Measurements from ENCODE around the gene NKG7.
"Not testable (repeated sequence)": the region's sequence is repeated elsewhere in the genome, so short reads cannot be mapped to it uniquely, and the experiment has no call there.

NKG7 gene

DNA sequence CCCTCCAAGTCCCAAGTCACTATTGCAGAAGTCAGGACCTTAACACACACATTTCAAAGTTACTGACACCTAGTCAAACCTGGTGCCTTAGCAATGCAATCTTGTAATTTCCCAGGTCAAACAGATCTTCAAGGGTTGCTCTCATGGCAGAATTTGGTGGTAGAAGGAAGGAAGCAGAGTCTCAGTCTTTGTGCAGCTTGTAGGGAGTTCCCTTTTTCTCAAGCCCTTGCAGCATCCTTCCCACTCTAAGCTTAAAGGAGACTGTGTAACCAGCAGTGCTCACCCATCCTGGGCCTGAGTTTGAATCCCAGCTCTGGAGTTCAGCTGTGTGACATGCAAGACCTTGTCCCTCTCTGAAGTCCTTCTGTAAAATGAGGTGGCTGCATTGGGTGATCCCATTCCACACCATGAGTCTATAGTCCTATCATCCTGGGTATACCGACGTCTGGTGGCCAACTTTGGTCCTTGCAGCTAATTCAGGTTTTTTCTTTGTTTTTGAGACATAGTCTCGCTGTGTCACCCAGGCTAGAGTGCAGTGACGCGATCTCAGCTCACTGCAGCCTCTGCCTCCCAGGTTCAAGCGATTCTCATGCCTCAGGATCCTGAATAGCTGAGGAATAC, 35.2 kb upstream of the NKG7 start:
- H3K27ac ChIP-seq (ENCODE audit: low read depth, low read length): no peak overlapping the region
- H3K36me3 ChIP-seq (ENCODE audit: control insufficient read depth, insufficient read depth, low read length): peaks cover 6% of the 10 kb centered on the region
- no peaks in the 10 kb centered on the region for H3K27me3 ChIP-seq (ENCODE audit: control insufficient read depth, insufficient read depth, low read length)
- H3K9me3 ChIP-seq (ENCODE audit: control insufficient read depth, insufficient read depth, low read depth, low read length): peaks cover 20% of the 10 kb centered on the region
- H3K4me1 ChIP-seq (ENCODE audit: control insufficient read depth, insufficient read depth, low read length): peaks cover 19% of the 10 kb centered on the region
- no peak overlapping the region for H3K4me3 ChIP-seq (ENCODE audit: low read depth, low read length)
- H3K9ac ChIP-seq (ENCODE audit: low read length): no peak overlapping the region

DNA sequence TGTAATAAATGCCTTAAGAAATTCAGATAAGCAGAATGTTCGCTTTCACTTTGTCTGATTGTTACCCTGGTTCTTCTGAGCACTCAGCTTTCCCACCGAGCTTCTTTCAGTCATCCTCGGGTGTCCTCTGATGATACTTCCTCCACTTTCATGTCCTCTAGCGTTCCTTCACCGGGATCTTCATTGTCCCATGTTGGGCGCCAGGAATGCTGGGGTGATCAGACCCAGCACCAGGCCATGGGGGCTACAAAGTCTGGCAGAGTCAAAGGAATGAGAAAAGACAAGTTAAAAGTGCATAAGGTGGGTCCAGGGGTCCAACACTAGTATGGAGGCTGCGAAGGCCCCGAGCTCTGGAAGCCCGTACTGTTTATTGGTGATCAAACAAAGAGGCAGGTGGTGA, 29.7 kb upstream of the NKG7 start:
- peaks cover 37% of the 10 kb centered on the region for H3K9me3 ChIP-seq (ENCODE audit: control insufficient read depth, insufficient read depth, low read depth, low read length)
- H3K4me3 ChIP-seq (ENCODE audit: low read depth, low read length): no peak overlapping the region
- no peaks in the 10 kb centered on the region for H3K4me1 ChIP-seq (ENCODE audit: control insufficient read depth, insufficient read depth, low read length)
- no peak overlapping the region for H3K9ac ChIP-seq (ENCODE audit: low read length)
- peaks cover 6% of the 10 kb centered on the region for H3K36me3 ChIP-seq (ENCODE audit: control insufficient read depth, insufficient read depth, low read length)
- no peak overlapping the region for H3K27ac ChIP-seq (ENCODE audit: low read depth, low read length)
- no peaks in the 10 kb centered on the region for H3K27me3 ChIP-seq (ENCODE audit: control insufficient read depth, insufficient read depth, low read length)

DNA sequence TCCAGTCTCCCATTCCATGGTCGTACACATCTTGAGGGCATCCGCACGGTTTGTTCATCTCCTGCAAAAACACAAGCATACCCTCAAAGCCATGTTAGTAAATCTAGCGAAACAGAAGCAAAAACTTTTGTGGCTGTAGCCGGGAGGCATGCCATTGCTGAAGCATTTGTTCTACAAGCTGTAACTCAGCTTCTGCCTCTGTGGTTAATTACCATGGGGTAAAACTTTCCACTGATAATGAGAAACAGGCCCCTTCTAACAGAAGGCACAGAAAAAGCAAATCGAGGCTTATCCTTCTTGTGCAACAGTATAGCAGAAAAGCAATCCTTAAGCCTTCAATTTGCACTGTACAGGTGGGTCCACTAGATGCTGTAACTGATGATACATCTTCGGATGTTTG, 27.5 kb upstream of the NKG7 start:
- H3K27ac ChIP-seq (ENCODE audit: low read depth, low read length); H3K9ac ChIP-seq (ENCODE audit: low read length); H3K27me3 ChIP-seq (ENCODE audit: control insufficient read depth, insufficient read depth, low read length); H3K4me3 ChIP-seq (ENCODE audit: low read depth, low read length); H3K36me3 ChIP-seq (ENCODE audit: control insufficient read depth, insufficient read depth, low read length); H3K4me1 ChIP-seq (ENCODE audit: control insufficient read depth, insufficient read depth, low read length): not testable (repeated sequence)
- H3K9me3 ChIP-seq (ENCODE audit: control insufficient read depth, insufficient read depth, low read depth, low read length): peaks cover 29% of the 10 kb centered on the region

DNA sequence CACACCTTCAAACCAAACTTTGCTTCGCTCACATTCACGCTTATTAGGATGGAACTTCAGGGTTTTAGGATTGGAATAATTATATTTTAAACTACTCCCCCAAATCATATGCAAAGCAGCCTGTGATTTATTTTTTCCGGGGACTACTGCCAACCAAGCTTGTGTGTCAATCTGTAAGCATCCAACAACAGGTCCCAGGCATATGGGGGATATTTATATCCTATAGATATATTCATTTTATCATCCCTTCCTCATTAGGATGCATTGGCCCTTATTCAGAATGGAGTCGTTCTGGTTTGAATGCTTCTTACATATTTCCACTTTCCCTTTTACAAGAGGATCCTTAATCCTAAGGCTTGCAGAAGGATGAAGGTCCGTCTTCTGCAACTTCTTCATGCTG, 26.8 kb upstream of the NKG7 start:
- peaks cover 6% of the 10 kb centered on the region for H3K36me3 ChIP-seq (ENCODE audit: control insufficient read depth, insufficient read depth, low read length)
- no peak overlapping the region for H3K27ac ChIP-seq (ENCODE audit: low read depth, low read length)
- no peaks in the 10 kb centered on the region for H3K27me3 ChIP-seq (ENCODE audit: control insufficient read depth, insufficient read depth, low read length)
- H3K4me1 ChIP-seq (ENCODE audit: control insufficient read depth, insufficient read depth, low read length): 0 out of 2 replicates have a peak, but pooled peaks cover 7% of the 10 kb centered on the region
- no peak overlapping the region for H3K9ac ChIP-seq (ENCODE audit: low read length)
- peaks cover 29% of the 10 kb centered on the region for H3K9me3 ChIP-seq (ENCODE audit: control insufficient read depth, insufficient read depth, low read depth, low read length)
- no peak overlapping the region for H3K4me3 ChIP-seq (ENCODE audit: low read depth, low read length)

DNA sequence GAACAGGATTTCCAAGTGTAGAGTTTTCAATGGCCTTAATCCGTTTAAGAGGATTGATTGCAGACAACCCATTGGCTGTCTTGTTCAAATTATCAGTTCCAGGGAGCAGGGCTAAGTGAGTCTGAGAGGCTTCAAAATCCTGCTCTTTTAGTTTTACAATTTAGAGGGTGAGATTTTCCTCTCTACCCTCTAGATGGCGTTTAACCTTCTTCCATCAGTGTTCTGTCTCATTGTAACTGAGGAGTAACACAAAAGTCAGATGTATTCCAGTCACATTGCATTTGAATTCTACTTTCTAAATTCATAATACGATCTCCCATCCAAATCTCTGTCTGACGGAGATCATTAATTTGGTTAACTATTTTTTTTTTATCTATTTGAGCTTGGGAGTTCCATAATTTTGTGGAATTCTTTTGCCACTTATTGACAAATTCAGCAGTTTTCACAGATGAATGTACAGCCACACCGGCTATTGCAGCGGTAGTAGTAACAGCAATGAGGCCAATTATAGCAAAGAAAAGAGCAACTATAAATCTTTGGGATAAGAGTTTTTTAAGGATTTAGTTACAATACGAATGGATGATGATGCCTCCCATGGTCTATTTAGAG, 25.7 kb upstream of the NKG7 start:
- Histone ChIP-seq H3K4me3 (ENCODE audit: low read depth, low read length) (no peak overlapping the region), H3K27me3 (ENCODE audit: control insufficient read depth, insufficient read depth, low read length) (no peaks in the 10 kb centered on the region), H3K9me3 (ENCODE audit: control insufficient read depth, insufficient read depth, low read depth, low read length) (peaks cover 23% of the 10 kb centered on the region), H3K9ac (ENCODE audit: low read length) (no peak overlapping the region), H3K4me1 (ENCODE audit: control insufficient read depth, insufficient read depth, low read length) (peaks cover 11% of the 10 kb centered on the region; the same call in 1 of the 2 replicates), H3K36me3 (ENCODE audit: control insufficient read depth, insufficient read depth, low read length) (peaks cover under 1% of the 10 kb centered on the region; the same call in 1 of the 2 replicates), H3K27ac (ENCODE audit: low read depth, low read length) (no peak overlapping the region)

DNA sequence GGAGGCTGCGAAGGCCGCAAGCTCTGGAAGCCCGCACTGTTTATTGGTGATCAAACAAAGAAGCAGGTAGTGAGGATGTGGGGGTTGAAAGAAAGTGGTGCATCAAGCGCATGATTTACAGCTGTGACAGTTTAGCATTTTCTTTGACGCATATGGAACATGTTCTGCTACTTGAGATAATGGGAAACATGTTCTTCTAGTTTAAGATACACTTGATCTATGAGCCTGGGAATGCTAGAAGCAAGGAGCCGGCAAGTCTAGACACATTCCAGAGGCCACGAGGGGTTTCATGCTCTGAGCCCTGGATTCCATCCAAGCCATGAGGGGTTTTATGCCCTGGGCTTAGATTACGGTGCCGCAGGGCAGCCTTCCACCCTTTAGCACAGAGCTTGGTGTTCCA, 25.0 kb upstream of the NKG7 start:
- Histone ChIP-seq H3K4me1 (ENCODE audit: control insufficient read depth, insufficient read depth, low read length) (peaks cover 11% of the 10 kb centered on the region; the same call in 1 of the 2 replicates), H3K9me3 (ENCODE audit: control insufficient read depth, insufficient read depth, low read depth, low read length) (peaks cover 16% of the 10 kb centered on the region)
- not testable (repeated sequence) for H3K27me3 ChIP-seq (ENCODE audit: control insufficient read depth, insufficient read depth, low read length); H3K27ac ChIP-seq (ENCODE audit: low read depth, low read length); H3K9ac ChIP-seq (ENCODE audit: low read length); H3K4me3 ChIP-seq (ENCODE audit: low read depth, low read length); H3K36me3 ChIP-seq (ENCODE audit: control insufficient read depth, insufficient read depth, low read length)

DNA sequence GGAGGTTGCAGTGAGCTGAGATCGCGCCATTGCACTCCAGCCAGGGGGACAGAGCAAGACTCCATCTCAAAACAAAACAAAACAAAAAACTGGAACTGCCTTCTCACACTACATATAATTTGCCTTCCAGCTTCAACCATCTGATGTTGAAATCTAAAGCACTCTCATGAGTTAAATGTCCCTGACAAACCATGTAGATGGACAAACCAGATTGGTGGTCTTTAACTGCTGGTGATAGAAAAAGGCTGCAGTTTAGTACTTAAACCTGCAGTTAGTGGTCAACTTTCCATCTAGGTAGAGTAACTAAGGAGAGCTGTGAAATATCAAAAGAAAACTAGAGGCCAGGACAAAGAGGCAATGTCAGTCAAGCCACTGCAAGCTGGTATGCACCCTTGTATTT, 23.7 kb upstream of the NKG7 start:
- Histone ChIP-seq H3K4me1 (ENCODE audit: control insufficient read depth, insufficient read depth, low read length) (peaks cover 11% of the 10 kb centered on the region; the same call in 1 of the 2 replicates), H3K36me3 (ENCODE audit: control insufficient read depth, insufficient read depth, low read length) (no peaks in the 10 kb centered on the region), H3K9ac (ENCODE audit: low read length) (no peak overlapping the region), H3K4me3 (ENCODE audit: low read depth, low read length) (no peak overlapping the region), H3K9me3 (ENCODE audit: control insufficient read depth, insufficient read depth, low read depth, low read length) (peaks cover 3% of the 10 kb centered on the region; the same call in 1 of the 2 replicates), H3K27ac (ENCODE audit: low read depth, low read length) (no peak overlapping the region), H3K27me3 (ENCODE audit: control insufficient read depth, insufficient read depth, low read length) (no peaks in the 10 kb centered on the region)

DNA sequence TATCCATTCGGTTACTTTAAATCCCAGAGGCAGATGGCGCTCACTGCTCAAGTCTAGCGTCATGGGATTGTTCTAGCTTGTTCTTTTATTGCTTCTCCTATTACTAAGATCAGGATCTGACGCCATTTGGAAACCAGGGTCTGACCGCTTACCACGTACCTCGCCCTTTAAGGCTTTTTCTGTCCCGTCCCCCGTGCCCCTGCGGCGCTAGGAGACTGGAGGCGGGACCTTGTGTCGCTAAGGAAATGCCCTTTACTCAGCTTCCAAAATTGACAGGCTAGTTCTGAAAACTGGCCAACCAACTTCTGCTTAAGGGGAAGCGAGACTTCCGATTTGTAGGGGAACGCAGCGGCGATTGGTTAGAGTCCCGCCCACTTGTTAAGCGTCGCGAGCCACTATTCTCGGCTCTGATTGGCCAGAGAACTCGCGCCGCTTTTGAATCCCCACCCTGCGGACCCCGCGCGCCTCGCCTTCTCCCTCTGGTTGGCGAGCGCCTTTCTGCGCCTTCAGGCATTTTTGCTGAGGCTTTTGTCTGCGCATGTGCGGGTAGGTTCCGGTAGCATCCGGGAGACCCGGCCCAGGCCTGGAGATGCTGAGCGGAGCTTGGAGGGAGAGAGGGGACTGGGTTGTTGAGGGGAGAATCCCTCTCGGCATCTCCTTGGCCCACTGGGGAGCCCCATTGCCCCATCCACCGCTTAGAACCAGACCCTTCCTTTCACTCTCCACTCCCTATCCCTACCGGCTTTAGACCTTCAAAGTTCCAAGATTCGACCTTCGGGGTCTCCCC, 21.8 kb upstream of the NKG7 start:
- Histone ChIP-seq H3K9me3 (ENCODE audit: control insufficient read depth, insufficient read depth, low read depth, low read length) (no peaks in the 10 kb centered on the region), H3K4me1 (ENCODE audit: control insufficient read depth, insufficient read depth, low read length) (peaks cover 20% of the 10 kb centered on the region; the same call in 1 of the 2 replicates), H3K27me3 (ENCODE audit: control insufficient read depth, insufficient read depth, low read length) (no peaks in the 10 kb centered on the region), H3K4me3 (ENCODE audit: low read depth, low read length) (peak overlapping the region; percentile 61), H3K36me3 (ENCODE audit: control insufficient read depth, insufficient read depth, low read length) (no peaks in the 10 kb centered on the region), H3K9ac (ENCODE audit: low read length) (peak overlapping the region; percentile 71), H3K27ac (ENCODE audit: low read depth, low read length) (peak overlapping the region; percentile 80)

DNA sequence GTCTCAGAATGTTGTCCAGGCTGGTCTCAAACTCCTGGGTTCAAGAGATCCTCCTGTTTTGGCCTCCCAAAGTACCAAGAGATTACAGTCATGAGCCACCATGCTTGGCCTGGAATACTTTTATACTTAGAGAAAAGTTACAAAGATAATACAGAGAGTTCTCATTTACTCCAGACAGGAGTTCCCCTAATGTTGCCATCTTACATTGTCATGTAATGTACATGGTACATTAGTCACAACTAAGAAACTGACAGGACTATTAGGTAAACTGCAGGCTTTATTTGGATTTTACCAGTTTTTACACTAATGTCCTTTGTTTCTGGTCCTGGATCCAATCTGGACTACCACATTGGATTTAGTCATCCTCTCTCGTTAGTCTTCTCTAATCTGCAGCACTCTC, 20.2 kb upstream of the NKG7 start:
- no peak overlapping the region for H3K4me3 ChIP-seq (ENCODE audit: low read depth, low read length)
- H3K36me3 ChIP-seq (ENCODE audit: control insufficient read depth, insufficient read depth, low read length): no peaks in the 10 kb centered on the region
- H3K9ac ChIP-seq (ENCODE audit: low read length): no peak overlapping the region
- peaks cover 20% of the 10 kb centered on the region; the same call in 1 of the 2 replicates for H3K4me1 ChIP-seq (ENCODE audit: control insufficient read depth, insufficient read depth, low read length)
- H3K27me3 ChIP-seq (ENCODE audit: control insufficient read depth, insufficient read depth, low read length): no peaks in the 10 kb centered on the region
- H3K9me3 ChIP-seq (ENCODE audit: control insufficient read depth, insufficient read depth, low read depth, low read length): no peaks in the 10 kb centered on the region
- no peak overlapping the region for H3K27ac ChIP-seq (ENCODE audit: low read depth, low read length)

DNA sequence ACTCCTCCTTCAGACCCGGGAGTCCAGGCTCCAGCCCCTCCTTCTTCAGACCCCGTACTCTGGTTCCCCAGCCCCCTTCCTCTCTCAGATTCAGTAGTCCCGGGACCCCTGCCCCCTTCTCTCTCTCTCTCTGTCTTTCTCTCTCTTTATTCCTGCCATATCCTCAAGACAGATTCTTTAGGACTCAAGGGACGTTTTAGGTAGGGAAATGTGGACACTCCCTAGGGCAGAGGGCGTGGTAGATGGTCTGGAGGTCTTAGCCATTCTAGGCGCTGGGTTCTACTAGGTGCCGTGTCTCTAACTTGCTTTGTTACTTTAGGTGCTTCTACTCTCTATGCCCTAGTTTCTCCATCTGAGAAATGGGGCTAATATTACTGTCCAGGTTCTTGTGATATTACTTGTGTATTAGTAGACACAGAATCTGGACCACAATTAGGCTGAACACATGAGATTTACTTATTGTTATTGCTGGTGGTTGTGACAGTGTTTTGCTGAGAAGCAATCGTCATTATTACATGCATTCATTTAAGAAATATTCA, 18.7 kb upstream of the NKG7 start:
- H3K27me3 ChIP-seq (ENCODE audit: control insufficient read depth, insufficient read depth, low read length): no peaks in the 10 kb centered on the region
- no peak overlapping the region for H3K27ac ChIP-seq (ENCODE audit: low read depth, low read length)
- H3K9me3 ChIP-seq (ENCODE audit: control insufficient read depth, insufficient read depth, low read depth, low read length): no peaks in the 10 kb centered on the region
- H3K9ac ChIP-seq (ENCODE audit: low read length): no peak overlapping the region
- H3K4me1 ChIP-seq (ENCODE audit: control insufficient read depth, insufficient read depth, low read length): peaks cover 20% of the 10 kb centered on the region; the same call in 1 of the 2 replicates
- no peaks in the 10 kb centered on the region for H3K36me3 ChIP-seq (ENCODE audit: control insufficient read depth, insufficient read depth, low read length)
- peak overlapping the region; percentile 45 for H3K4me3 ChIP-seq (ENCODE audit: low read depth, low read length)

DNA sequence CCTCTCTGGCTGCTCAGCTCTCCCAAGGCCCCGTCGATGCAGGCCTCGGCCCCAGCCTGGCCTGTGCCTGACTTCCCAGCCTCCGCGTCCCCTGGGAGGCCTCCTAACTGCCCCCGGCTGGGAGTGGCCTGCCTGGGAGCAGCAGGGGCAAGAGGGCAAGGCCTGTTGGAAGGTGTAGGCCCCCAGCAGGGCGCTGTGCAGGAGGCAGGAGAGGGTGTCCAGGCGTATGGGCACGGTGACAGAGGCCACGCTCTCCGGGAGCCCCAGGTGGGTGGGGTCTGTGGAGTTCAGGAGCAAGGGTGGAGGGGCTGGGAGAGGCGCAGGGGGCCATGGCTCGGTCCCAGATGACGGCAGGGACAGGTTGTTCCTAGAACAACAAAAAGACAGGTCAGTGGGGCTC, 16.7 kb upstream of the NKG7 start:
- Histone ChIP-seq H3K9ac (ENCODE audit: low read length) (no peak overlapping the region), H3K36me3 (ENCODE audit: control insufficient read depth, insufficient read depth, low read length) (no peaks in the 10 kb centered on the region)

More for the DNA sequence above, 16.7 kb upstream of the NKG7 start:
- Histone ChIP-seq H3K27me3 (ENCODE audit: control insufficient read depth, insufficient read depth, low read length) (no peaks in the 10 kb centered on the region), H3K4me1 (ENCODE audit: control insufficient read depth, insufficient read depth, low read length) (peaks cover 13% of the 10 kb centered on the region; the same call in 1 of the 2 replicates), H3K4me3 (ENCODE audit: low read depth, low read length) (no peak overlapping the region), H3K27ac (ENCODE audit: low read depth, low read length) (no peak overlapping the region), H3K9me3 (ENCODE audit: control insufficient read depth, insufficient read depth, low read depth, low read length) (no peaks in the 10 kb centered on the region)

Data from HUES6 (cell line).